ENCODE data around the gene INO80C.

- TF ChIP-seq MAZ (IDR thresholded peaks at IDR 0.05; ENCODE audit: borderline replicate concordance, low read depth, low read length): no peak
- TF ChIP-seq CTCF (conservative IDR thresholded peaks at IDR 0.05; ENCODE audit: low read depth, low read length): no peak
- TF ChIP-seq POLR2A (IDR thresholded peaks at IDR 0.05; ENCODE audit: low read depth, low read length): no peak
- no peak for TF ChIP-seq CEBPB (IDR thresholded peaks at IDR 0.05; ENCODE audit: low read depth, low read length)
- TF ChIP-seq CHD1 (IDR thresholded peaks at IDR 0.05; ENCODE audit: low read depth, low read length): no peak
- no peak for TF ChIP-seq MAFK (IDR thresholded peaks at IDR 0.05; ENCODE audit: low read depth, low read length)
- no peak for TF ChIP-seq USF2 (IDR thresholded peaks at IDR 0.05; ENCODE audit: low read depth, low read length)
Observed at GRCh38 chr18:35443847-35444246, 53.9 kb downstream of the INO80C start.

All from IMR-90 (cell line).